Activated CD4-positive, alpha-beta T cell treated with anti-CD3 and anti-CD28 coated beads, Interleukin-2, amount 50 U/mL, for 48 hours (primary cell): ENCODE data around the gene APOBEC3G.
A peak's percentile ranks its signal among the peaks of the same experiment; 100 is the strongest.

ENCODE experiments used
- DNase-seq, 2 experiments: peaks; one replicate each; pipeline ENCODE4 v3.0.0-alpha.2; 2020

The APOBEC3G gene

DNA sequence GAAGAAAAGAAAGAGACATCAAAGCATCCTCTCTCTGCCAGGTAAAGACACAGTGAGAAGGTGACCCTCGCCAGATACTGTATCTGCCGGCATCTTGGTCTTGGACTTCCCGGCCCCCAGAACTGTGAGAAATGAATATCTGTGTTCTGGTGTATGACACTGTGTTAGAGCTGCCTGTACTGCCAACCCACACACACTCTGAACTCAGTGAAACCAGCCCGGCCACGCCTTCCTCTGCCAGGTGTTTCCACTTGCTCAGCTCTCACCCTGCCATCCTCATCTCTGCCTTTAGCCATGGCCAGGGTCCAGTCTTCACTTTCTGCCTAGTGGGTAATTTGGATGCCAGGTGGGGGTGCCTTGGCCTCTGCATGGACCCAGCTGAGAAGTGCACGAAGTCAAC, 51.4 kb downstream of the APOBEC3G start:
- DNase-seq: no peak

DNA sequence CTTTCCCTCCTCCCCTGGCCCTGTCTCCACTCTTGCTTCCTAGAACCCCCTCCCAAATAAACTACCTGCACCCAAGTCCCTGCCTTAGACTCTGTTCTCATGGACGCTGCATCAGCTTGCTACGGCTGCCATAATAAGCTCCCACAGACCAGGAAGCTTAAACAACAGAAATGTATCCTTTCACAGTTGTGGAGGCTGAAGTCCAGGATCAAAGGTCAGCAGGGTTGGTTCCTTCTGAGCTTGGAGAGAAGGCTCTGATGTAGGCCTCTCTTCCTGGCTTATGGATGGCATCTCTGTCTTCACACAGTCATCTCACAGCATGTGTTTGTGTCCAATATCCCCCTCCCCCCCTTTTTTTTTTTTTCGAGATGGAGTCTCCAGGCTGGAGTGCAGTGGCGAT, 52.0 kb downstream of the APOBEC3G start:
- no peak for DNase-seq

DNA sequence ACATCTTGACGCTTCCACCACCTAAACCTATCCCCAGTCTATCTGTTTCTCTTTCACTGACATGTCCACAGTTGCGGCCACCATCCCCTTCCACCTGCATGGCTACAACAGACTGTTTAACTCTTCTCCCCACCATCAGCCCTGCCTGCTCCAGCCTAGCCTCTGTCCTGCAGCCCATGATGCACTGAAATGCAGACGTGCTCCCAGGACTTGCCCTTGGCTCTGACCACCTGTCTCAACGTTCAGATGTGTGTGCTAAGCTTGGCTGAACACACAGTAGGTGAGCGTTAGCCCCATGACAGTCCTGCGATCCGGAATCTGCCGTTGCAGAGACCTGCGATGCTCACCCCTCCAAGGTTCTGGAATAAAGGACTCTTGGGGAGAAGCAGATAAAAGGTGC, 52.7 kb downstream of the APOBEC3G start:
- DNase-seq: no peak

DNA sequence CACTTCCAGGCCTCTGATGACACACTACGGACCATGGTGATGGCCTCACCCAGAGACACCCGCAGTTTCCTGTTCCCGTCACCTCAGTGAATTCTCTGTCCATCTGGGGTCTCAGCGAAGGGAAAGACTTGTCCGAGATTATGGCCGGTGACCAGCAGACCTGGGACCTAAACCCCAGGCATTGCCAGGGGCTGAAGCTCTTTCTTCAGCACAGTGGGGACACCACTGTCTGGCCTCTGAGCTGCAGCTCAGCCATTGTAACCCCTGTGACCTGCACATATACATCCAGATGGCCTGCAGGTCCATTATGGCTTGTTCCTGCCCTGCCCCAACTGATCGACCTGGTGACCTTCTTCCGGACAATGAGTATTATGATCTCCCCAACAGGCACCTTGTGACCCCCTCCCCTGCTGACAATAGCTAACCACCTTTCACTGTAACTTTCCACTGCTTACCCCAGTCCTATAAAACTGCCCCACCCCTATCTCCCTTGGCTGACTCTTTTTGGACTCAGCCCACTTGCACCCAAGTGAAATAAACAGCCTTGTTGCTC, 53.2 kb downstream of the APOBEC3G start:
- no peak for DNase-seq

DNA sequence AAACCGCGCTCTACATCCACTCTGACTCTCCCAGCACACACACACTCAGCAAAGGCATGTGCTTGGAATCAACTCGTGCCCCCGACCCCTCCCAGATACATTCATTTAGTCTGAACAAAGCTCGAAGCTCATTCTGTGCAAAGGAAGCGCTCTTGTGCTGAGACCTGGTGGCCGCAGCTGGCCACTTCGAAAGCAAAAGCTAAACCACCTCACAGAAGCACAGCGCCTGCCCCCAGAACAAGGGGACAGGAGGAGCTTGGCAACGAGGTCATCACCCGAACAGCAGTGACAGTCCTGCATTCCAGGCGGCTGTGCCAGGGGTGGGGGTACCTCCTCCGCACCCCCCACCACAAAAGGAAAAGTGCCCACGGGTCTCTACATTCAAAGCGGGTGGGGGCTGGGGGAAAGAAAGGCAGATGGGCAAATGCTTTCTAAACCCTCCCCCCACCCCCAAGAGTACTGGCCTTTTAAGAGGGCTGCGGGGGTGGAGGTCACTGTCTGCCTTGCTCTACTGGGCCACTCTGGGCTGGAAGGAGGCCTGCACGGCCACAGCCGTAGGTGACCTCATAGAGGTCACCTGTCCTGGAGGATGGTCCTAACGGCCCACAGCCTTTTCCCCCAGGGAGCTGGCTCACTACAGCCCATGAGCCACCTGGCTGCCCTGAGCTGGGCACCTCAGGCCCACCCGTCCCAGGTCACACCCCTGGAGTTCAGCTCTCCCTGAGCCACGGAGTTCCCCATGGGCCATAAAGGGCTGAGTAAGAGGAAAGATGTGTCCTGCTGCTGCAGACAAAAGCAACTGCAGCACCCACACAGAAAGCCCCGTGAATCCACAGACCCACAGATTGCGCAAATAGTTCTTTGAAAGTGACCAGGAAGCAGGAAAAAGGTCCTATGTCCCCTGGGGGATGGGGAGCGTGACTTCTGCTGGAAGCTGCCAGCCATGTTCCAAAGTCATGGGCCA, 54.1 kb downstream of the APOBEC3G start:
- no peak for DNase-seq

DNA sequence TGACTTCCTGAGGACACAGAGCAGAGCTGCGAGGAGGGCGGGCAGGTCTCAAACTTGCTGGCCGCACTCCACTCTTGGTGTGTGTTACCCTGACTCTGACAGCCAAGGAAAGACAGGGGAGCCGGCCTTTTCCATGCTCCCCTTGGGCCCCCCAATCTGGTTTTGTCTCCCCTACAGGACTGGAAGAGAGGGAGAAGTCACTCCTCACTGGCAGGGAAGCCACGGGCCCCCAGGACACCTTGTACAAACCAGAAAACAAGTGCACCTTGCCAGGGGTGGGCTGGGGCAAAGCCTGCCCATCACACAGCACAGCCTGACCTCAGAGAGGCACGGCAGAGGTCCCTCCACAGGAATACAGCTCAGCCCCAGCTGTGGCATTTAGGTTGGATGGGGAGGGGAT, 55.2 kb downstream of the APOBEC3G start:
- no peak for DNase-seq

DNA sequence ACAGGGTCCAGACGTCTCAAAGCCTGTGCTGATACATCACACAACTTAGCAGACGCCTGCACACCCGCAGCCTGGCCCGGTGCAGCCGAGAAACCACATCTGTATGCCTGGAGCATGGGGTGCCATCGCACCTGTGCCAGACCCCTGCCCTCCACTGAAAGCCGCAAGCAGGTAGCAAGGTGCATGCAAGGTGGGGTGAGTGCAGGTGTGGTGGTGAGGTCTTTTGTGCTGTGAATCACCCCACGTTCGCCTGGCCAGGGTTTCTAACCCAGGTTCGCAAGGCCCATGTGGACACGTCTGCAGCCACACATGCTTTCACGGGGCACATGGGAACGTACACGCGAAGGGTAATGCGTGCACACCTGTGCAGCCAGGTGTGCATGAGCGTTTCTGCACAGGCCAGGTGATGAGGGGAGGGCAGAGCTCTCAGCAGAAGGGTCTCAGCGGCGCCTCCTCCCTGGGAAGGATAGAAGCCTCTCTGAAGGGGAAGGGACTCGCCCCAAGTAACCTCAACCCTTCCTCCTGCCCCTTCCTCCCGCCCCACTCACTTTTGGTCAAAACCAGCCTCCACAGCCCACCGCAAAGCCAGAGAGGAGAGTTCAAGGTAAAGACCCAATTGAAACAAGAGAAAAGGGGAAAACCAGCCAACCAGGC, 55.9 kb downstream of the APOBEC3G start:
- DNase-seq: no peak

DNA sequence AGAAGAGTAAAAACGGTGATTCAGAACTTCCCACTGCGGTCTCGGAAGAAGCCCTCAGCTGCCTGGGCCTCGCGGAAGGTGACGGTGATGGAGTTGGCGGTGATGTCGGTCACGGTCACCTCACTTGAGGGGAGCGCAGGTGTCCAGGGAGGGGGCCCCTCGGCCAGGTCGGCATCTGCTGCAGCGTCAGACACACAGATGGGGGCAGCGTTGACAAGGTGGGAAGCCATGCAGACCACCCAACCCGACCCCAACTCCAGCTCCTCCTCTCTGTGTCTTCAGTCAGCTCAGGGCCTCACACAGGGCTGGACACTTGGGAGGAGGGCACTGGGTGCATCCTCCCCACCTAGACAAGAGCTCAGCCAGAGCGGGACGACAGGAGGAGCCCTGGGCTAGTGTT, 56.8 kb downstream of the APOBEC3G start:
- DNase-seq: no peak

DNA sequence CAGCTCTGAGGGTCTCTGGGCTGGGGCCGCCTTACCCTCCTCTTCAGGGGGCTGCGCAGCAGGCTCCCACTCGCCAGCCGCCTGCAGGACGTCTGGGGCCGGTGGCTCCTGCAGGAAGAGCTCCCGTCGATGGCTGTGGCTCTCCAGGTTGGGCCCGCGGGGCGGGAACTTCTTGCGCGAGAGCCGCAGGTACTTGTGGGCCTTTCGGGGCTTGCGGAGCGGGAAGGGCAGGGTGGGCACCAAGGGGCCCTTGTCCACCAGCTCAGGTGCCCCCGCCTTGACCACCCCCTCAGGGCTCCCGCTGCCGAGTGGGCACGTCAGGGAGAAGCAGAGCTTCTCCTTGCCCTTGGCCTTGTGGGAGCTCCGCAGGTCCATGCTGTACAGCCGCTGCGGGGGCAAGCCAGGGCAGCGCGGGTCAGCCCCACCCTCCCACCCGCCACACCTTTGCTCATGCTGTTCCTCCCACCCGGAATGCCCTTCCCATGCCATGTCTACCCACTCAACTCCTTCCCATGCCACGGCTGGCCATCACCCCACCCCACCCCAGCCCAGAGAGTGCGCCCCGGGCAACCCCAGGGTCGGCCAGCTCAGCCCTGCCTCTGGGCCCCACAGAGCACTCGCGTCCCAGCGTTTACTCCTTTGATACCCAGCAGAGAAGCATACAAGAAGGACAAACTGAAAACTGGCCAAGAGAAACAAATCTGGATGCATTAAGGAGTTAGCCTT, 57.5 kb downstream of the APOBEC3G start:
- DNase-seq: no peak

DNA sequence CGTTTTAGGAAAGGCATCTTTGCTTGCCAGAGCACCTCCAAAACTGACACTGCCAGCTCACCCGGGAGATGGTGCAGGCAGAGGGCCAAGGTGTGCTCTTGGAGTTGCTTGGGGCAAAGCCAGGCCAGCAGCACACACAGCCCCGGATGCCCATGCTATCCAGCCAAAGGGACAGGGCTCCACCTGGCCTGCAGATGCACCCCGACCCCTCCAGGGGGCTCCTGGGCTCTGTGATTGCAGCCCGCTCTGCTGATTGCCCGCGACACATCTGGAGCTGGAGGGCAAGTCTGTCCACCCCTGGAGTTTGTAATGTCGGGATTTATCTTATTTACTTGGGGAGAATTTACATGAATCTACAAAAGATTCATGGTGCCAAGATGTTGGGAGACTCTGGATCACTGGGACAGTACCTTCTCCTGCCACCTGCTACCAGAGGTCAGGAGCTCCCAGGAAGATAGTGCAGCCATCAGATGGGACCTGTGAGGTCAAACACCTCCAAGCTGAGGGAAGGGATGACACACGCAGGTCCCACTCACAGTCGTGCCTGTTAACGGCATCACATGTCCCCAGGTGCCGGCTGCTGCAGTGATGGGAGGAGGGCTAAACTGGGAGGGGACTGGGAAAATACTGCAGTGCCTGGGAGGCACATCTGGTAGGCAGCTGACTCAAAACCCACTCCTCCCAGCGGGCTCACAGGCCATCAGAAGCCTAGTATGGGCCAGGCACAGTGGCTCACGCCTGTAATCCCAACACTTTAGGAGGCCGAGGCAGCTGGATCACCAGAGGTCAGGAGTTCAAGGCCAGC, 58.2 kb downstream of the APOBEC3G start:
- peak; percentile 34 to 50 for DNase-seq

DNA sequence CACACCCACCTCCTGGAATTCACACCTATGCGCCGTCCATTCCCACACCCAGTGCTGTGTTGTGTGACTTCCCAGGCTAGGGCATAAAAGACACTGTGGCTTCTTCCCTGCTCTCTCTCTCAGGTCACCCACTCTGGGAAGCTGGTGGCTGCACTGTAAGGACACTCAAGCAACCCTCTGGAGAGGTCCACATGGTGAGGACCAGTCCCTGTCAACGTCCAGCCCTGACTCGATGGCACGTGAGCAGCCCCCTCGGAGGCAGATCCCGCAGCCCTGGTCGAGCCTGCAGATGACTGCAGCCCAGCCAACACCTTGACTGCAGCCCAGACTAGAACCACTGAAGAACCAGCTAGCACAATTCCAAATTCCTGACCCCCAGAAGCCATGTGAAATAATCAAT, 59.2 kb downstream of the APOBEC3G start:
- no peak for DNase-seq
